CD4-positive, alpha-beta T cell treated with Interleukin-21 for 1 hour (primary cell): Measurements from ENCODE around the gene MUTYH.
"Not testable (repeated sequence)": the region's sequence is repeated elsewhere in the genome, so short reads cannot be mapped to it uniquely, and the experiment has no call there.

Experiments
- DNase-seq: peaks from one replicate; pipeline ENCODE4 v3.0.0-alpha.2; 2020

The MUTYH gene

DNA sequence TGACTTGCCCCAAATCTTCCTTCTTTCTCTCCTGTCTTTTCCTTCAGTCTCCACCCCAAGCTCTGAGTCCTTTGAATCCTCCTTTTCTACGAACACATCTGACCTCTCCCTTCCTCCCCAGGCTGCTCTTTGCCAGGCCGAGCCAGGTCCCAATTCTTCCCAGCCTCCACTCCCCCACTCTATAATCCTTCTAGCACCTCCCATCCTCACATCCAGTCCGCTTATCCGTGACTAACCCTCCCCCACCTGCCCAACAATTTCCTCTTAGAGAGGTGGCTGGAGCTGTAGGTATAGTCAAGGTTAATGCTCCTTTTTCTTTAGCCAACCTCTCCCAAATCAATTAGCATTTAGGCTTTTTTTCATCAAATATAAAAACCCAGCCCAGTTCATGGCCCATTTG lies 23.1 kb downstream of the MUTYH start:
- DNase-seq, result no peak

DNA sequence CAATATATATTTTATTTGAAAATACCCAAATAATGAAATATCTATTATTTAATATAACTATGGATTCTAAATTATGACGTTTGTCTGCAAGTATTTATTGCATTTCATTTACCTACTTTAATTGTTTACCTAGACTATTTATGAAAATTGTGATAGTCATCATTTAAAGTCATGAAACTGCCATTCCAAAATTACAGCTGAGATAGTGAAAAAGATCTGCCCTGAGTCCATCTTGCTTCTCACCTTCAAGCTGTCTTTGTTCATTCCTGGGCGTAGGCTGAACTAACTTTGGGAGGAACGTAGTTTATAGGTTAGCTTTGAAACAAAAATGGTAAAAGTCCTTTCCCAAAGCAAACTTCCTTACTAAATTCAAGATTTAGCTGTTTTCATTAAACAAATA lies 26.0 kb downstream of the MUTYH start:
- DNase-seq, result no peak

DNA sequence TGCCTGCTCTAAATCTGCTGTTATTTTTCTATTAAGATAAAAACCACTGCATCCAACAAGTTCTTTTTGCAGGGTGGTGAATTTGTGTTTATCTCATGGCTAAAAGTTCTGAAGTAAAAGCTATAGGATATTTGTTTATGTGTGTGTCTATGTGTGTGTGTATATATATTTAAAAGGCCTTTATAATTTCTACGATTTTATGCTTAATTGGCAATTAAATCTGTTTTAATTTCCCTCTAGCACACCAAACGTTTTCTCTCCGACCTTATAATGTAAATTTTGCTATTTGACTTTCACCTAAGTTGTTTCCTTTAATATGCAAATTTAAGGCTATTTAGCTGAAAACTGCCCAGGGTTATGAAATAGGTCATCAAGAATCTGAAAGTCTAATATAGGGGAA lies 33.3 kb downstream of the MUTYH start:
- no peak for DNase-seq

GRCh38 chr1:45306319-45306718 lies 33.9 kb downstream of the MUTYH start:
- no peak for DNase-seq

GRCh38 chr1:45305231-45305630 lies 35.0 kb downstream of the MUTYH start:
- no peak for DNase-seq

GRCh38 chr1:45304311-45305081 lies 35.7 kb downstream of the MUTYH start:
- DNase-seq, result no peak

GRCh38 chr1:45303520-45304310 lies 36.5 kb downstream of the MUTYH start:
- DNase-seq, result peak; percentile 98

DNA sequence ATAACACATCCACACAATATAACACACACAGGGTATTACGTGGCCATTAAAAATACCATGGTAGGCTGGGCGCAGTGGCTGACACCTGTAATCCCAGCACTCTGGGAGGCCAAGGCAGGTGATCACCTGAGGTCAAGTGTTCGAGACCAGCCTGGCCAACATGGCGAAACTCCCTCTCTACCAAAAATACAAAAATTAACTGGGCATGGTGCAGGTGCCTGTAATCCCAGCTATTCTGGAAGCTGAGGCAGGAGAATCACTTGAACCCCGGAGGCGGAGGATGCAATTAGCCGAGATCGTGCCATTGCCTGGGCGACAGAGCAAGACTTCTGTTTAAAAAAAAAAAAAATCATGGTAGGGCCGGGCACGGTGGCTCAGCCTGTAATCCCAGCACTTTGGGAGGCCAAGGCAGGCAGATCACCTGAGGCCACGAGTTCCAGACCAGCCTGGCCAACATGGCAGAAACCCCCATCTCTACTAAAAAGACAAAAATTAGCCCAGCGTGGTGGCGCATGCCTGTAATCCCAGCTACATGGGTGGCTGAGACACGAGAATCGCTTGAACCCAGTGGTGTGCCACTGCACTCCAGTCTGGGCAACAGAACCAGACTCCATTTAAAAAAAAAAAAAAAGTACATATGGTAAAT lies 37.6 kb downstream of the MUTYH start:
- DNase-seq, result no peak

DNA sequence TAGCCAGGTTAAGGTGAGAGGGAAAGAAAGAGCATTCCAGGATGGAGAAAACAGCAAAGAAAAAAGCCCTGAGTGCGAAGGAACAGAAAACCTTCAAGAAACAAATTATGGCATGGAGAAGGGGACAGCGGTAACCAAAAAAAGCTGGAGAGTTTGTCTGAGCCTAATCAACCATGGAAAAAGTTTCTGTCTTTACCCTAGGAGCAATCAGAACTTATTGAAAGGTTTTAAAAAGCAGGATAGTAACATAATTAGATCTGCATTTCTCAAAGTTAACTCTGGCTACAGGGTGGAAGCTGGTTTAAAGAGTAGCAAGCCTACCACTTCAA lies 39.6 kb downstream of the MUTYH start:
- no peak for DNase-seq

- peak; percentile 75 for DNase-seq
Observed at GRCh38 chr1:45299981-45300668, 40.1 kb downstream of the MUTYH start.

DNA sequence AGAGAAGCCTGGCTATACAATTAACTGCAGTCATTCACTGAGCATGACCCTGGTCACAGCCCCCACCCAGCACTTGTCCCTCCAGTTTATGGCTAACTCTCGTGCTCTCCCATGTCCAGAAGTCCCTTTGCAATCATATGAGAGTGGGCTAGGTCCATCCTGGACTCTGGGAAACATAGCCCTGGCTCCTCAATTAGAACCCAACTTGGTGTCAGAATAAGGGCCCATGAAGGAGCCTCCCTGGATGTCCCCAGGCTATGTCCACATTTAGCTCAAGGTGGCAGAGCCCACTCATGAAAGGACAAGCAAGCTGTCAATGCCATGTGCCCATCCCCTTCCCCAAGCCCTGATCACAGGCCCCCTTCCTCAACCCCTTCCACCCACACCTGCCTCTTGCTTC lies 40.9 kb downstream of the MUTYH start:
- DNase-seq, result no peak

DNA sequence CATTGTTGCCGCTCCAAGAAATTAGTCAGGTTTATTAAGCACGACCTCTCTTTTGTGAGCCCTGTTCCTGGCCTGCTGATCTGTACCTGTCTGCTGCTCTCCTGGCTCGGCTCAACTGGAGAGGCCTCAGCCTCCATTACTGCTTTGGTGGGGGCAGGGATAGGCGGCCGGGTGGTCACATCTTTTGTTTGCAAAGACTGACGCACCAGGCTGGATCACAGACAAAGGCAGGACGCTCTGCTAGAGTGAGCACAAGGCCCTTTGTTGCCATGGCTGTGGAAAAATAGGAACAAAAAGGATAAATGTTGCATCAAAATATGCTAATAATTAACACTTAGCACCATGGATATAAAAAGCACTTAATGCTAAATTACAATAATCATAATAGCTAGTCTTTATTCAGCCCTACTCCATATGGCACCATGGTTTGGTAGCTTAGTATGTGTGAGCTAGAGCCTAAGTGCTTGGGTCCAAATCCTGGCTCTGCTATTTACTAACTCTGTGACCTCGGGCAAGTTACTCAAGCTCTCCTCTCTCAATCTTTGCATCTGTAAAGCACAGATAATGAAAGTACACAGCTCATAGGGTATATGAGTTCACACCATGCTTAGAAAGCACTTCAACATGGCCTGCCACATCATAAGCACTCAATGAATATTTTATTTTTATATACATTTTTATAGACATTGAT lies 42.4 kb downstream of the MUTYH start:
- no peak for DNase-seq

- DNase-seq, result no peak
Observed at GRCh38 chr1:45291716-45292115, 48.5 kb downstream of the MUTYH start.

GRCh38 chr1:45291002-45291401 lies 49.2 kb downstream of the MUTYH start:
- DNase-seq, result not testable (repeated sequence)

- not testable (repeated sequence) for DNase-seq
Observed at GRCh38 chr1:45286521-45286920, 53.7 kb downstream of the MUTYH start.

GRCh38 chr1:45284858-45285257 lies 55.4 kb downstream of the MUTYH start:
- DNase-seq, result not testable (repeated sequence)

DNA sequence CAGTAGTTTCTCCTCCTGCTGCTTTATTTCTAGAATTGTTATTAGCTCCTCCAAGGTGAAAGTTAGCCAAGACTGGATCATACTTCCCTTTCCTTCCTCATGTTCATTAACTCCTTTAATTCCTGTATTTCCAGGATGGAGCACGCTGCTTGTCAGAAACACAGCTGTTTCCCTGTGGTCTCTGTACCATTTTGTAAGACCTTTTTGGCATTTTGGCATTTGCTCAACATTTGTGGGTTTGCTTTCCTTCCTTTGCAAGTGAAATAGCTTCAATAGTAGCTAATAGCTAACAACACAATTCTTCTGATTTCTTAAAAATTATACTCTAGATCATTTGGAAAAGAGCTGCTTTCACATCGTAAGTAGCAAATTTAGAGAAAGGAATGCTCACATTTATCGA lies 57.9 kb downstream of the MUTYH start:
- no peak for DNase-seq
